GM12872 (cell line): ENCODE measurements around the gene ARHGAP1.

Experiments
- TF ChIP-seq, protein P1 (sequence below): IDR thresholded peaks from 3 replicates; pipeline ENCODE4 v1.5.1; 2011; ENCODE audit warnings: low read depth, mild to moderate bottlenecking, low read length, moderate library complexity; ENCODE audit not compliant: insufficient read depth

The ARHGAP1 gene

DNA sequence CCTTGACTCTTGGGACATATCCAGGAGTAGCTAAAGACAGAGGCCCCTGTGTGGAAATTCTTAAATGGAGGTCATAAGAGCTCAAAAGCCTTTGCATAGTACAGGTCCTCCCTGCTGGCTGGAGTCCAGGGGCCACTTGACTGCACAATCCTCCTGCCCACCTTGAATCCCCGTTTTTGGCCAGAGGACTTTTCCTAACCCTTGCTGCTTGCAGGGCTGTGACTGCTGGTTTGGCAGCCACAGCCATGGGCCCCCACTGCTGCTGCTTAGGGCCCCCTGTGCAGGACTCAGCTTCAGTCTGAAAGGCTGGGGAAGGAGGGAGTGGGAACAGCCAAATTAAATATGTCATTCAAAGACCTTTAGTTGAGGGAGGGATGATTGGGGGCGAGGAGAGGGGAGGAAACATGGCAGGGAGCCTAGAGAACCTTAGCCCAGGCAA is 33.4 kb downstream of the ARHGAP1 start:
- TF ChIP-seq, protein P1, sequence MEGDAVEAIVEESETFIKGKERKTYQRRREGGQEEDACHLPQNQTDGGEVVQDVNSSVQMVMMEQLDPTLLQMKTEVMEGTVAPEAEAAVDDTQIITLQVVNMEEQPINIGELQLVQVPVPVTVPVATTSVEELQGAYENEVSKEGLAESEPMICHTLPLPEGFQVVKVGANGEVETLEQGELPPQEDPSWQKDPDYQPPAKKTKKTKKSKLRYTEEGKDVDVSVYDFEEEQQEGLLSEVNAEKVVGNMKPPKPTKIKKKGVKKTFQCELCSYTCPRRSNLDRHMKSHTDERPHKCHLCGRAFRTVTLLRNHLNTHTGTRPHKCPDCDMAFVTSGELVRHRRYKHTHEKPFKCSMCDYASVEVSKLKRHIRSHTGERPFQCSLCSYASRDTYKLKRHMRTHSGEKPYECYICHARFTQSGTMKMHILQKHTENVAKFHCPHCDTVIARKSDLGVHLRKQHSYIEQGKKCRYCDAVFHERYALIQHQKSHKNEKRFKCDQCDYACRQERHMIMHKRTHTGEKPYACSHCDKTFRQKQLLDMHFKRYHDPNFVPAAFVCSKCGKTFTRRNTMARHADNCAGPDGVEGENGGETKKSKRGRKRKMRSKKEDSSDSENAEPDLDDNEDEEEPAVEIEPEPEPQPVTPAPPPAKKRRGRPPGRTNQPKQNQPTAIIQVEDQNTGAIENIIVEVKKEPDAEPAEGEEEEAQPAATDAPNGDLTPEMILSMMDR, result no peak

DNA sequence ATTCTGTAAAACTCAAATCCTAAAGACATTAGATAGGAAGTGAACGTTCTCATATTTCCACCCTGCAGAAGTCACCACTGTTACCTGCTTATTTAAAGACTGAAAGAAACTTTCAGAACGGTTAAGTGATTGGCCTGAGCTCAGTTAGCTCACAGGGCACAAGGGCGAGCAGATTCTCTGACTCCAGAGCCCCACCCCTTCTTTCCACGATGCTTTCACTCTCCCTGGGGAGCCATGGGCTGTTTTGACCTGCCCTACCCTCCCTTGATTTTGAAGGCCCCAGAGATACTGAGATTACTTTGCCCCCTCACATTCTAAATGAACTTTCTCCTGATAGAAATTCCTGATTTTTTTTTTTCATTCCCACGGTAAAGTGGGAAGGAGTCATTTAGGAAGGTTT is 33.9 kb downstream of the ARHGAP1 start:
- TF ChIP-seq, protein P1, result no peak

DNA sequence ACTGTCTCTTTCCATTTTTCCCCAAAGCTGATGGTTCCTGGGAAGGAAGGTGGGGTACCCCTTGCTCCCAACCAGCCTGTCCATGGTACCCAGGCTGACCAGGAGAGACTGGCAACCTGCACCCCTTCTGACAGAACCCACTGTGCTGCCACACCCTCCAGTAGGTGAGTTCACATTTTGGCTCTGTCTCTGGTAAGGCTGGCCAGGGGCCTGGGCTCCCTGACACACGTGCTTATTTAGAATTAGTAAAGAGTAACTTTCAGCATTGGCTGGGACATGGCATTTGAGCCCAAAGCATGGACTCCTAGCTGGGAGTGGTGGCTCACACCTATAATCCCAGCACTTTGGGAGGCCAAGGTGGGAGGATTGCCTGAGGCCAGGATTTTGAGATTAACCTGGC is 35.1 kb downstream of the ARHGAP1 start:
- TF ChIP-seq, protein P1, result no peak

DNA sequence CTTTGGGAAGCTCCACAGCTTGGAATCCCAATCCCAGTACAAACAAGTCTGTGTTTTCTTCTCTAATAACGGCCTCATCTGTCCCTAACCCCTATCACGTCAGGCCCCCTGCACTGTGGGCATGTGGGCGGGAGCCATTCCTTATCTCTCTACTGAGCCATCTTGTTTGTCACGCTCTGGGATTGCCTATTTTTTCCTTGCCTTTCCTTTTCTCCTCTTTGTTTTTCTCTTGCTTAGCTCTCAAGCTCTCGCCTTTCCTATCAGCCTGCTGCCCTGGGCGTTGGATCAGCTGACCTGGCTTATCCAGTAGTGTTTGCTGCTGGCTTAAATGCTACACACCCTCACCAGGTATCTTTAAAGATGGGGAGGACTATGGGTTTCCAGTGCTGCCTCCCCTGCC is 35.8 kb downstream of the ARHGAP1 start:
- TF ChIP-seq, protein P1, result no peak

DNA sequence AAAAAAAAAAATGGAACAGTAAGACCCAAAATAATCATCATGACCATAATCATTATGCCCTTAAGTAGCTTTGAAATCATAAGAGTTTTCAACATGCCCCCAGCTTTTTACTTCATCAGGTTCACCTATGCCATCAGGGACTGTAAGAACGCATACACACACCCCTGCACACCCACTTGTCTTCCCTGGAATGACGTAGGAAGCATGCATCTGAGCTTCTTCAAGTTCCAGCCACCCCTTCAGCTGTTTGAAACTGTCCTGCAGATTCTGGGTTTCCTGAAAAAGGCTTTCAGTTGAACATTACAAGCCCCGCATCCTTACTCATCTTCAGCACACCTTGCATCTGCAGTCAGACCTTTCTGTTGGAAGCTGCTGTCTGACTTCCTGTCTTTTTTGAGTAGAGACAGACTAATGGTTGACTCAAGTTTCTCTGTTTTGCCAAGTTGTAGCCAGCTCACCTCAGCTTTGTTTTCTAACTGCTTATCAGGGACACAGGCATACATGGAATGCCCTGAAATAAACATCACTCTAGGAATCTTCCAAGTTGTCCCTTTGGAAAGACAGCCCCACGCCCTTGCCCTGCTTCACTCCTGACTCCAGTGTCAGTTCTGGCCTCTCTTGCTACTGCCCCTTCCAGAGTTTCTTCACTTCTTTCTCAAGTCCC is 37.0 kb downstream of the ARHGAP1 start:
- TF ChIP-seq, protein P1, result no peak

DNA sequence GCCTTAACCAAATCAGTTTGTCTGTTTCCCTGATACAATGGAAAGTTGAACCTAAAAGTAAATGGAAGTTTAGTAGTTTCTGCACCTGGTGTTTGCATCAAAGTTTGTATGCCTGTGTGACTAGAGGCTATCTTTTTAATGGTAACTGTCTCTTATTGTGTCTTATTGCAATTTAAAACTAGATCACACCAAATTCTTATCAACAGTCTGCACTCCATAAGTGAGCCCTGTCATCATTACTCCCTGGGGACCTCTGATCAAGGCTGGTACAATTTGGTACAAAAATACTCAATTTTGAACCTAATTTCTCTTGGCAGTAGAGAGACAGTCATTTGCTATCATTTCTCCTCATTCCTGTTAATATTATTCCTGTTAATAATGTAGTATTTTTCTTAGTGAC is 38.1 kb downstream of the ARHGAP1 start:
- TF ChIP-seq, protein P1, result no peak

DNA sequence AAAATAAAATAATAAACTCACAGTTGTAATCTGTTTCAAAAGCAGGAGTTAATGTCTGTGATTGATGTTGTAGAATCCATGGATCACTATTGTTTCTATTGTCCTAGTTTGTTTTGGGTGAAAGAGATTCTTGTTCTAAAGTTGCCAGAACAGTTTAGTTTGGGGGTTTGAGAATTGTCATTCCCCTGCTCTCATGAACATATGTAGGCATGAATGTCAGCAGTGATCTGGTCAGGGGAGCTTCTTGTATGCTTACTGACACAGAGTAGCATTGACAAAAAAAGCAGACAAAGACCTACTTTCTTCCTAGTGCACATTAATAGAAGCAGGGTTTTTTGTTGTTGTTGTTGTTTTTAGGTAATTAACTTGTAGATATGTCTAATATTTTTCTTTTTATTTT is 38.6 kb downstream of the ARHGAP1 start:
- TF ChIP-seq, protein P1, result no peak
